ENCODE results near the gene EPN1. TPM values are rescaled to one million over a fixed set of nuclear protein-coding genes. Genes with fewer than 3 reads are reported as not detected.
"Not testable (repeated sequence)": the region's sequence is repeated elsewhere in the genome, so short reads cannot be mapped to it uniquely, and the experiment has no call there.

The EPN1 gene
- polyA plus RNA-seq, 10 donors, result 59.0 to 99.0 (median 74.3) TPM

DNA sequence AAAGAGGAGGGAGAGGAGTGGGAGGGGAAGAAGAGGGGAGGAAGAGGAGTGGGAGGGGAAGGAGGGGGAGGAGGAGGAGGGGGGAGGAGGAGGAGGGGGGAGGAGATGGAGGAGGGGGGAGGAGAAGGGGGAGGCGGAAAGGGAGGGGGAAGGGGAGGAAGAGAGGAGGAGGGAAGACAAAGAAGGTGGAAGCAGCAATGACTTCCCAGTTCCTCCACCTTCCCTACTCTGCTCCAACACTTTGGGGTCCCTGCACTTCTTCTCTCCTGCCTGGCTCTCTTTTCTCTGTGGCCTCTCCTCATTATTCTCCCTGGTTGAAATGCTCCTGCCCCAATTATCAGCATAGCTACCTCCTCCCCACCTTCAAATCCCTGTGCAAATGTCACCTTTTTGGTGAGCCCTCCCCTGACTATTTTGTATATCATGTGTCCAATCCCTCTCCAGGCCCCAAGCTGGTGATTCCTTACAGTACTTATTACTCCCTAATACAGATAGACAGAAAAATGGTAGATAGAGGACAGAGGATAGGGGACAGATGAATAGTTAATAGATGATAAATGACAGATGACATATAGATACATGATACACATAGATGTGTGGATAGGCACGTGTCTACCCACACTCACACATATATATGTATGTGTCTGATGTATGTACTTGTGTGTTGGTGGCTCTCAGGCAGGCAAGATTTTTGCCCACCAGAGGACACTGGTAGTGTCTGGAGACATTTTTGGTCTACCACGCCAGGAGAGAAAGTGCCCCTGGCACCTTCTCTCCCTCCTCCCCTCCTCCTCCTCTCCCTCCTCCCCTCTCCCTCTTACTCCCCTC lies 38.0 kb downstream of the EPN1 start:
- DNase-seq, result no peak

DNA sequence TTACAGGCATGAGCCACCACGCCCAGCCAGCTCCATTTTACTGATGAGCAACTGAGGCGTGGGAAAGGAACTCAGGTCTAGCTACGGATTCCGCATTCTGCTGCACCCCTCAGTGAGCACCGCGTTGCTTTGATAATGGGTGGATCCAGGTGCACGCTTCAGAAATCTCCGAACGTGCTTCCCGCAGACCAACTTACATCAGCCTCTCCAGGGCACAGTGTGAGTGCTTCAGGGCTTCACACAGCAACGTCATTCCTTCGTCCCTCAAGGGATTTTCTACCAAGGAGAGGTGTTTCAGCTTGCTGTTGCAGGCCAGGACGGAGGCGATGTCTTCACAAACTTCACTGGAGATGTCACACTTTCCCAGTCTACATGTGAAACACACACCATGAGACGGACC lies 41.5 kb downstream of the EPN1 start:
- no peak for DNase-seq

DNA sequence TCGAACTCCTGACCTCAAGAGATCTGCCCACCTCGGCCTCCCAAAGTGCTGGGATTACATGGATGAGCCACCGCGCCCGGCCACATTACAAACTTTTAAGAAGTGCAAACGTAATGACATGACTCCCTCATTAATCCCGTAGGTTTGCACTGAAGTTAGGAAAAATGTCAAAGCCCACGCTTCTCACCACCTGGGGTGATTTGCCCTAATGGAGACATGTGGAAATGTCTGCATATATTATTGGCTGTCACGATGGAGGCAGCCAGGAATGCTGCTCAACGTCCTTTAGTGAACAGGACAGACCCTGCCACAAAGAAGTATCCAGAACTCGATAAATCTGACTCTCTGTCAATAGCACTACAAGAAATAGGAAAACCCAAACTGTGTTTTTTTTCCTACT lies 42.2 kb downstream of the EPN1 start:
- DNase-seq, result no peak

DNA sequence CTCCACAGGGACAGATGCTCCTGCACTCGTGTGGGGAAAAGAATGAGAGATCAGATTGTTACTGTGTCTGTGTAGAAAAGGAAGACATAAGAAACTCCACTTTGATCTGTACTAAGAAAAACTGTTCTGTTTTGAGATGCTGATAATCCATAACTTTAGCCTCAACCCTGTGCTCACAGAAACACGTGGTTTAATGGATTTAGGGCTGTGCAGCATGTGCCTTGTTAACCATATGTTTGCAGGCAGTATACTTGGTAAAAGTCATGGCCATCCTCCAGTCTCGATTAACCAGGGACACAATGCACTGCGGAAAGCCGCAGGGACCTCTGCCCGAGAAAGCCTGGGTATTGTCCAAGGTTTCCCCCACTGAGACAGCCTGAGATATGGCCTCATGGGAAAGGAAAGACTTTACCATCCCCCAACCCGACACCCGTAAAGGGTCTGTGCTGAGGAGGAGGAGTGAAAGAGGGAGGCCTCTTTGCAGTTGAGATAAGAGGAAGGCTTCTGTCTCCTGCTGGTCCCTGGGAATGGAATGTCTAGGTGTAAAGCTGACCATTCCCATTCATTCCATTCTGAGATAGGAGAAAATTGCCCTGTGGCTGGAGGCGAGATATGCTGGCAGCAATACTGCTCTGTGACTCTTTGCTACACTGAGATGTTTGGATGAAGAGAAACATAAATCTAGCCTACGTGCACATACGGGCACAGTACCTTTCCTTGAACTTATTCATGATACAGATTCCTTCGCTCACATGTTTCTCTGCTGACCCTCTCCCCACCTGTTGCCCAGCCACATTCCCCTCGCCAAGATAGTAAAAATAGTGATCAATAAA lies 43.1 kb downstream of the EPN1 start:
- not testable (repeated sequence) for DNase-seq

DNA sequence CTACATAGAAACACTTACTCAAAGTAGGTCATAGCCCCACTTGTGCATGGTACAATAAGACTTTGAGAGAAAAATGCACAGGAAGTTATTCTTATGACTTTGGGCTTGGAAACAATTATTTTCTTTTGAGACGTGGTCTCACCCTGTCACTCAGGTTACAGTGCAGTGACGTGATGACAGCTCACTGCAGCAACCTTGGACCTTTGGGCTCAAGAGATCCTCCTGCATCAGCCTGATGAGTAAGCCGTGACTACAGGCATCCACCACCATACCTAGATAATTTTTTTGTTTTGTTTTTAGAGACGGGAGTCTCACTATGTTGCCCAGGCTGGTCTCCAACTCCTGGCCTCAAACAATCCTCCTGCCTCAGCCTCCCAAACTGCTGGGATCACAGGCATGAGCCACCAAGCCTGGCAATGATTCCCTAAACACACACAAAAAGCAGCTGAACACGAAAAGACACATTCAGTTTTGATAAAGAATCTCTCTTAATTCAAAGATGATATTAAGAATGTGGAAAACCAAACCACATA lies 45.3 kb downstream of the EPN1 start:
- DNase-seq, result no peak

DNA sequence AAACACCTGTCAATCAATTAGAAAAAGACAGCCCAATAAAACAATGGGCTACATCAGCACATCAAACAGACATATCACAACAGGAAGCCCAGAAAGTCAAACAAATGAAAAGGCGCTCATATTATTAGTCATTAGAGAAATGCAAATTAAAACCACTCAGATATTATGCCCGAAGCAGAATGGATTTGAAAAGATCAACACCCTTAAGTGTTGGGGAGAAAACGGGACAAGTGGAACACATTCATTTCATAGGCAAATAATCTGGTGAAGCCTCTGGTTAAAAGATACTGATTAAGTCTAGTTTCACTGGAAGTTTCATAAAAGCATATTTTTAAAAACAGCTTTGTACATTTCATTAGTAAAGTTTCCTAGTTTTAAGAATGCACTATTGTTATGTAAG lies 45.8 kb downstream of the EPN1 start:
- no peak for DNase-seq

DNA sequence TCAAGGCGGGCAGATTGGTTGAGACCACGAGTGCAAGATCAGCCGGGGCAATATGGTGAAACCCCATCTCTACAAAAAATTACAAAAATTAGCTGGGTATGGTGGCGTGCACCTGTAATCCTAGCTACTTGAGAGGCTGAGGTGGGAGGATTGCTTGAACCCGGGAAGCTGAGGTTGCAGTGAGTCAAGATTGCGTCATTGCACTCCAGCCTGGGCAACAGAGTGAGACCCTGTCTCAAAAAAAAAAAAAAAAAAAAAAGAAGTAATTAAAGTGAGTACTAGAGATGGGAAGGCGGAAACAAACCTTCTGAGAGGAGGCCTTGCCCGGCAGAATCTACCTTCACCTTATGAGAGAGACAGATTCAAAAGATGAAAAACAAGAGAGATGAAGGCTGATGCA lies 48.5 kb downstream of the EPN1 start:
- no peak for DNase-seq

DNA sequence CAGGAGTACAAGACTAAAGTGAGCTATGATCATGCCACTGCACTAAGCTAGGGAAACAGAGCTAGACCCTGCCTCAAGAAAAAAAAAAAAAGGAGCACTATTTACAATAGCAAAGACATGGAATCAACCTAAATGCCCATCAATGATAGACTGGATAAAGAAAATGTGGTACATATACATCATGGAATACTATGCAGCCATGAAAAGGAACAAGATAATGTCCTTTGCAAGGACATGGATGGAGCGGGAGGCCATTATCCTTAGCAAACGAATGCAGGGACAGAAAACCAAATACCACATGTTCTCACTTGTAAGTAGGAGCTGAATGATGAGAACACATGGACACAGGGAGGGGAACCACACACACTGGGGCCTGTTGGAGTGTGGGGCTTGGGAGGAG lies 55.4 kb downstream of the EPN1 start:
- DNase-seq, result not testable (repeated sequence)

DNA sequence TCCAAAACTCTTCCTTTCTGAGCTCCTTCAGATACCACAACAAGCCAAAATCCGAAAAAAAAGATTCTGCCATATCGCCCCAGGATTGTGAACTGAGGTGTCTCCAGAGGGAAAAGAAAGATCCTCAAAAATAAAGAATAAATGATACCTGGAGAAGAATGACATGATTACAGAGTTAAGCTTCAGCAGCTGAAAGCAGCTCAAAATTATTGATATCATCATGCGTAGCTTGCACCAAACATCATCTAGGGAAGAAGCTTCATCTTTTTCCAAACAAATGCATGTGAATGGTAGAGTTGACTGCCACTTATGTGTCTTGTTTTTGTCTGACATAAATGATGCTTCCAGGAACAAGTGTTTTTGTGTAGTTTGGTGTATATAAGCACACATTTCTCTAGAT lies 63.3 kb downstream of the EPN1 start, which contains the start of gene NLRP9:
TSS of gene NLRP9 (minus strand) at position 101 of the 400 bp plus-strand sequence. CDS start at position 73, 28 bp downstream.
- no peak for DNase-seq

DNA sequence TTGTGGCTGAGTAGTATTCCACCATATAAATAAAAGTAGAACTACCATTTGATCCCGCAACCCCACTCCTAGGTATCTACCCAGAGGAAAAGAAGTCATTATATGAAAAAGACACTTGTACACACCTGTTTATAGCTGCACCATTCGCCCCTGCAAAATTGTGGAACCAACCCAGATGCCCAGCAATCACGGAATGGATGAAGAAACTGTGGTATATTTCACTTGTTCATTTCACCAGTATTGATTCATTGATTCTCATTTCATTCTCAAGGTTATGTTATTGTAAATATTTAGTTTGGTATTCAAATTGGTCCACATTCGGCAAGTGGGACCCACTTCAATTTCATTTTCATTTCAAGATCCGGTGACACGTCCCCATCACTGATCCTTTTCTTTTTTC lies 75.7 kb downstream of the EPN1 start:
- no peak for DNase-seq

DNA sequence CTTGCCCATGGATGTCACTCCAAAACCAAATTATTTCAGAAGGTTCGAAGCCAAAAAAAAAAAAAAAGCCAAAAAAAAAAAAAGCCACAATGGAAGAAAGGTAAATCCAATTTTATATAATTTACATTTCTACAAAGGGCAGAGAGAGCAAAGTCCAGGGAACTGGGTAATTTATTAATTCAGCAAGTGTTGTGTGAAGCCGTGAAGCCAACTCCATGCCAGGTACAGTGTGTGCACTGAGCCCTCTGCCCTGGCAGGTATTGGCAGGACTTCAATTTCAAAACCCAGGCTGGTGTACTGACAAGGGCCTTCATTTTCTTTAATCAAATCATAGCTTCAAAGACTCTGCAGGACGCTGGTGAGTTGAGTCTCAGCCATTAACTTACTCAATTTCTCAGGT lies 78.4 kb downstream of the EPN1 start:
- no peak for DNase-seq

DNA sequence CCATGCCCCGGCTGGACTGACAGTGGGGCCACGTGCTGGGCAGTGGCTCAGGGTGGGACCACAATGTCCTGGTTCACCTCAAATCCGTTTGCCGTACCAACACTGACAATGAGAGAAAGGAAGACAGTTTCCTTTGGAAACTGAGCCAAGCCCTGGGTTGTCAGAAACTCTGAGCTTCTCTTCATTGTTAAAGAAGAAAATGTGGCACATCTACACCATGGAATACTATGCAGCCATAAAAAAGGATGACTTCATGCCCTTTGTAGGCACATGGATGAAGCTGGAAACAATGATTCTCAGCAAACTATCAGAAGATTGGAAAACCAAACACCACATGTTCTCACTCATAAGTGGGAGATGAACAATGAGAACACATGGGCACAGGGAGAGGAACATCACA lies 81.8 kb downstream of the EPN1 start:
- not testable (repeated sequence) for DNase-seq

DNA sequence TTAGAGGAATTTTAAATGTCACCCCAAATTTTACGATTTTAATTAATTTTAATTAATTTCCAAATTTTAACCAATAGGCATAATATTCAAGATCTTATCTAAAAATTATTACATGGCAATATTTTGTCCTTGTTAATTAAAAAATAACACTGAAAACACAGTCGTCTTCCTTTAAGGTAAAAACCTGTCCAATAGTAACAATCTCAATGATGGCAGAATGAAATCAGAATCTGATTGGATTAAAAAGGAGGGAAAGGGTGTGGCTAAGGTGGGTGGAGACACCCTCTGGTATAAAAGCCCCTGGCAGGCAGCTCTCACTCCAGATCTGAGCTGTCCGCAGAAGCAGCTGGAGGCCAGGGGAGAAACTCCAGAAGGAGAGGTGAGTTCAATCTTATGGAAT lies 83.8 kb downstream of the EPN1 start, which contains the start of gene RFPL4A:
TSS of gene RFPL4A (plus strand) at position 301 of the 400 bp plus-strand sequence. CDS start 2,704 bp downstream, outside the sequence.
- not testable (repeated sequence) for DNase-seq

Other genes starting within 250 kb of the EPN1 start
- gene SHISA7, start 231.9 kb upstream of the EPN1 start, polyA plus RNA-seq (ENCODE audit: insufficient read length in 10 of 10), result under 1 TPM; 0.07 to 0.39 (median 0.15) TPM
- gene ISOC2, start 213.6 kb upstream of the EPN1 start, polyA plus RNA-seq (ENCODE audit: insufficient read length in 10 of 10), result 10 to 100 TPM; 26.6 to 40.9 (median 30.8) TPM
- not detected for gene C19orf85, start 210.5 kb upstream of the EPN1 start, polyA plus RNA-seq (ENCODE audit: insufficient read length in 10 of 10)
- 1 to 10 TPM; 2.1 to 4.3 (median 3.1) TPM for gene ZNF628, start 198.6 kb upstream of the EPN1 start, polyA plus RNA-seq (ENCODE audit: insufficient read length in 10 of 10)
- 10 to 100 TPM; 21.1 to 41.2 (median 27.1) TPM for gene NAT14, start 190.0 kb upstream of the EPN1 start, polyA plus RNA-seq (ENCODE audit: insufficient read length in 10 of 10)
- 10 to 100 TPM; 13.9 to 50.8 (median 23.6) TPM for gene SSC5D, start 186.8 kb upstream of the EPN1 start, polyA plus RNA-seq (ENCODE audit: insufficient read length in 10 of 10)
- gene SBK2, start 138.1 kb upstream of the EPN1 start, polyA plus RNA-seq (ENCODE audit: insufficient read length in 10 of 10), result 1 to 10 TPM in 9 of 10 donors, under 1 TPM in 1; 0.90 to 6.8 (median 3.3) TPM
- under 1 TPM in 3 of 10 donors, not detected in 7; 0.12 to 0.49 (median 0.12) TPM for gene SBK3, start 129.7 kb upstream of the EPN1 start, polyA plus RNA-seq (ENCODE audit: insufficient read length in 10 of 10)
- 10 to 100 TPM in 6 of 10 donors, 1 to 10 TPM in 4; 9.2 to 14.7 (median 10.4) TPM for gene ZNF579, start 94.4 kb upstream of the EPN1 start, polyA plus RNA-seq (ENCODE audit: insufficient read length in 10 of 10)
- gene FIZ1, start 75.7 kb upstream of the EPN1 start, polyA plus RNA-seq (ENCODE audit: insufficient read length in 10 of 10), result 10 to 100 TPM in 8 of 10 donors, 1 to 10 TPM in 2; 8.5 to 13.3 (median 11.1) TPM
- gene ZNF524, start 74.9 kb upstream of the EPN1 start, polyA plus RNA-seq (ENCODE audit: insufficient read length in 10 of 10), result 1 to 10 TPM; 4.6 to 9.1 (median 7.2) TPM
- 1 to 10 TPM; 5.0 to 8.7 (median 6.5) TPM for gene ZNF865, start 69.6 kb upstream of the EPN1 start, polyA plus RNA-seq (ENCODE audit: insufficient read length in 10 of 10)
- gene ZNF784, start 50.7 kb upstream of the EPN1 start, polyA plus RNA-seq (ENCODE audit: insufficient read length in 10 of 10), result 1 to 10 TPM; 5.9 to 9.1 (median 7.5) TPM
- gene ZNF580, start 34.2 kb upstream of the EPN1 start, polyA plus RNA-seq (ENCODE audit: insufficient read length in 10 of 10), result 10 to 100 TPM; 17.4 to 27.7 (median 18.9) TPM
- gene ZNF581, start 31.6 kb upstream of the EPN1 start, polyA plus RNA-seq (ENCODE audit: insufficient read length in 10 of 10), result 10 to 100 TPM; 17.3 to 29.8 (median 24.3) TPM
- 10 to 100 TPM; 10.2 to 17.7 (median 12.1) TPM for gene CCDC106, start 27.0 kb upstream of the EPN1 start, polyA plus RNA-seq (ENCODE audit: insufficient read length in 10 of 10)
- 100 to 1,000 TPM in 7 of 10 donors, 10 to 100 TPM in 3; 94.9 to 144 (median 118) TPM for gene U2AF2, start 20.2 kb upstream of the EPN1 start, polyA plus RNA-seq (ENCODE audit: insufficient read length in 10 of 10)
- gene NLRP9, start 63.2 kb downstream of the EPN1 start, polyA plus RNA-seq (ENCODE audit: insufficient read length in 10 of 10), result under 1 TPM in 2 of 10 donors, not detected in 8; 0.07 to 0.08 TPM
- gene RFPL4A, start 83.9 kb downstream of the EPN1 start, polyA plus RNA-seq (ENCODE audit: insufficient read length in 10 of 10), result under 1 TPM in 5 of 10 donors, not detected in 5; 0.27 to 0.51 (median 0.34) TPM
- gene RFPL4AL1, start 93.9 kb downstream of the EPN1 start, polyA plus RNA-seq (ENCODE audit: insufficient read length in 10 of 10), result 1 to 10 TPM in 1 of 10 donors, under 1 TPM in 6, not detected in 3; 0.14 to 1.4 (median 0.45) TPM
- gene NLRP11, start 156.8 kb downstream of the EPN1 start, polyA plus RNA-seq (ENCODE audit: insufficient read length in 10 of 10), result under 1 TPM in 2 of 10 donors, not detected in 8; 0.03 to 0.06 TPM
- gene NLRP4, start 161.3 kb downstream of the EPN1 start, polyA plus RNA-seq (ENCODE audit: insufficient read length in 10 of 10), result not detected